PC-9 (cell line): ENCODE measurements around the gene SLC49A4. TPM values are rescaled to one million over a fixed set of nuclear protein-coding genes. Genes with fewer than 3 reads are reported as not detected.

Experiments used
- BruUV-seq: library from RNA; stranded (reverse); fragments of 400-500 nt; replicated peaks from 2 replicates; lab custom pipeline; 2021; lab: Mats Ljungman, UMichigan
- CTCF ChIA-PET: fragments of 300-600 bp; sonication (Branson Sonifier 250); formaldehyde crosslinking; loops from one replicate; lab custom pipeline; 2022; ENCODE audit warnings: antibody characterized with exemption; lab: Charles Lee
- POLR2A ChIA-PET: fragments of 300-600 bp; sonication (Branson Sonifier 250); formaldehyde crosslinking; loops from one replicate; lab custom pipeline; 2022; ENCODE audit warnings: antibody characterized with exemption; ENCODE audit not compliant: unreplicated experiment; lab: Charles Lee
- DNase-seq, 2 experiments: peaks; one replicate each; pipeline versions ENCODE4 v3.0.0 to v3.0.0-alpha.2; 2015 to 2022; ENCODE audit warnings: mixed read lengths in 1 of 2
- H2AFZ ChIP-seq: fragments of 200-600 bp; sonication (generic); 2 replicates; pipeline ENCODE4 v1.8.1; 2017; ENCODE audit warnings: antibody characterized with exemption
- H3F3A ChIP-seq: fragments of 200-600 bp; sonication (generic); 2 replicates; pipeline ENCODE4 v1.8.1; 2017; ENCODE audit warnings: antibody characterized with exemption, mild to moderate bottlenecking, low read depth; ENCODE audit not compliant: insufficient read depth
- H3K27ac ChIP-seq: fragments of 200-600 bp; sonication (generic); 2 replicates; pipeline ENCODE4 v1.6.1; 2016; ENCODE audit warnings: mixed run types
- H3K27me3 ChIP-seq: fragments of 200-600 bp; sonication (generic); 2 replicates; pipeline ENCODE4 v1.6.1; 2016; ENCODE audit warnings: low read depth, mixed run types; ENCODE audit not compliant: insufficient read depth
- H3K36me3 ChIP-seq: fragments of 200-600 bp; sonication (generic); 2 replicates; pipeline ENCODE4 v1.6.1; 2016; ENCODE audit warnings: low read depth, mixed run types
- H3K4me1 ChIP-seq: fragments of 200-600 bp; sonication (generic); replicated peaks from 2 replicates; pipeline ENCODE4 v1.6.1; 2016; ENCODE audit warnings: mixed run types; ENCODE audit not compliant: insufficient read depth
- H3K4me2 ChIP-seq: fragments of 200-600 bp; sonication (generic); 2 replicates; pipeline ENCODE4 v1.6.1; 2017; ENCODE audit warnings: mixed run types
- H3K4me3 ChIP-seq: fragments of 200-600 bp; sonication (generic); 2 replicates; pipeline ENCODE4 v1.6.1; 2016; ENCODE audit warnings: mixed run types
- H3K79me2 ChIP-seq: fragments of 200-600 bp; sonication (generic); 2 replicates; pipeline ENCODE4 v1.6.1; 2017; ENCODE audit warnings: low read depth, mixed run types
- H3K9me2 ChIP-seq: fragments of 200-600 bp; sonication (generic); 2 replicates; pipeline ENCODE4 v1.8.1; 2017; ENCODE audit warnings: mild to moderate bottlenecking; ENCODE audit not compliant: insufficient read depth
- H3K9me3 ChIP-seq: fragments of 200-600 bp; sonication (generic); 2 replicates; pipeline ENCODE4 v1.8.1; 2016; ENCODE audit warnings: low read depth; ENCODE audit not compliant: insufficient read depth
- H4K20me1 ChIP-seq: fragments of 200-600 bp; sonication (generic); 2 replicates; pipeline ENCODE4 v1.8.1; 2017; ENCODE audit not compliant: insufficient read depth
- EZH2 ChIP-seq: fragments of 200-600 bp; sonication (generic); IDR thresholded peaks from 2 replicates; pipeline ENCODE4 v1.8.0; 2017; ENCODE audit warnings: antibody characterized with exemption, low read depth
- intact Hi-C: fragments of 100-400 bp; cut with micrococcal nuclease; formaldehyde crosslinking; loops from one replicate; pipeline ENCODE4 v1.10.0; 2022; ENCODE audit not compliant: unreplicated experiment
- total RNA-seq: library from RNA; stranded (reverse); gene quantifications from 2 replicates; pipeline ENCODE4 v1.2.3, GENCODE V29; 2021
- TF ChIP-seq, protein P1 (sequence below): fragments of 200-600 bp; sonication (generic); conservative IDR thresholded peaks from 2 replicates; pipeline ENCODE4 v1.6.1; 2017; ENCODE audit warnings: mixed run types, antibody characterized with exemption, mild to moderate bottlenecking, moderate library complexity

The SLC49A4 gene
- total RNA-seq, 1 experiment from 2014 or later: 24.0 TPM

DNA sequence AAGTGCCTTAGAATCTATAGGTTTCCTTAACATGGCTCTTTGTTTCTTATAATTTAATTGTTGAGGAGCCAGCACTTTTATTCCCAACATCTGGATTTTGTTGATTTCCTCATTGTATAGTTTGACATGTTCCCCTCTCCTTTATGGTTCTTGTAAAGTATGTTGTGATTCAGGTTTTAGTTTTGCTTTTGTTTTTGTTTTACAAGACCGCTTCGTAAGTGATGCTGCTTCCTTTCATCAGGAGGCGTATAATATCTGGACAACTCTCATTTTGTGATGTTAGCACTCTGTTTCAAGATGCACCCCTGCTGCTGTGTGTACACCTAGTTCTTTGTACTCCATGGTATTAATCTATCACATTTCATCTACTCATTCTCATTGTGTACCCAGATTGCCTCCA lies 48.7 kb downstream of the SLC49A4 start:
- H3K4me3 ChIP-seq: no peak overlapping the region
- H3K9me3 ChIP-seq: no peaks in the 10 kb centered on the region
- no peaks in the 10 kb centered on the region for H3K27me3 ChIP-seq
- H3K4me2 ChIP-seq: no peak overlapping the region
- H3F3A ChIP-seq: no peaks in the 10 kb centered on the region
- ChIA-PET POLR2A (no interaction called here), CTCF (no interaction called here)
- no peaks in the 10 kb centered on the region for H3K36me3 ChIP-seq
- intact Hi-C loops: no loop called here
- no peaks in the 10 kb centered on the region for H3K4me1 ChIP-seq
- DNase-seq: no peak
- TF ChIP-seq EZH2: no peak
- no peaks in the 10 kb centered on the region for H3K79me2 ChIP-seq
- no peak overlapping the region for H3K27ac ChIP-seq
- H2AFZ ChIP-seq: no peak overlapping the region
- H4K20me1 ChIP-seq: no peaks in the 10 kb centered on the region
- BruUV-seq: no TSS peak
- no peaks in the 10 kb centered on the region for H3K9me2 ChIP-seq

DNA sequence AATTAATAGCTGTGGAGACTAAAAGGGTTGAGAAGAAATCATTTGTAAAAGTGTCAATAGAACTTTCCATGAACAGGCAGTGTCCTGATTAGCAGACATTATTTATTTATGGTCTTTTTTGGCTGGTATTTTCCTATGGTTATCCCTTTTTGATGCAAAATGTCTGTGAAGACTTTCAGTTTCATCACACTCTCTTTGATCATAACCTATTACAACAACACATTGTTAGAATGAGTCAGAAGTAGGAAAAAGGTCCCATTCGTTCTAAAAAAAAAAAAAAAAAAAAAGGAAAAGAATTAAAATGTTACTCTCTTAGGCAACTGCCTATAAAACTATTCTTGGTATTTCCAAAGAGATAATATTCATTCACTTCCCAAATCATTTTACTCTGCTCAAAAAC lies 62.1 kb downstream of the SLC49A4 start:
- H3K4me1 ChIP-seq: peaks cover 19% of the 10 kb centered on the region
- H3K27me3 ChIP-seq: no peaks in the 10 kb centered on the region
- POLR2A ChIA-PET: no interaction called here
- H3K9me2 ChIP-seq: no peaks in the 10 kb centered on the region
- no peaks in the 10 kb centered on the region for H3K36me3 ChIP-seq
- H3K4me2 ChIP-seq: peak overlapping the region; percentile 24; the same call in 1 of the 2 replicates
- TF ChIP-seq EZH2: no peak
- TF ChIP-seq, protein P1, sequence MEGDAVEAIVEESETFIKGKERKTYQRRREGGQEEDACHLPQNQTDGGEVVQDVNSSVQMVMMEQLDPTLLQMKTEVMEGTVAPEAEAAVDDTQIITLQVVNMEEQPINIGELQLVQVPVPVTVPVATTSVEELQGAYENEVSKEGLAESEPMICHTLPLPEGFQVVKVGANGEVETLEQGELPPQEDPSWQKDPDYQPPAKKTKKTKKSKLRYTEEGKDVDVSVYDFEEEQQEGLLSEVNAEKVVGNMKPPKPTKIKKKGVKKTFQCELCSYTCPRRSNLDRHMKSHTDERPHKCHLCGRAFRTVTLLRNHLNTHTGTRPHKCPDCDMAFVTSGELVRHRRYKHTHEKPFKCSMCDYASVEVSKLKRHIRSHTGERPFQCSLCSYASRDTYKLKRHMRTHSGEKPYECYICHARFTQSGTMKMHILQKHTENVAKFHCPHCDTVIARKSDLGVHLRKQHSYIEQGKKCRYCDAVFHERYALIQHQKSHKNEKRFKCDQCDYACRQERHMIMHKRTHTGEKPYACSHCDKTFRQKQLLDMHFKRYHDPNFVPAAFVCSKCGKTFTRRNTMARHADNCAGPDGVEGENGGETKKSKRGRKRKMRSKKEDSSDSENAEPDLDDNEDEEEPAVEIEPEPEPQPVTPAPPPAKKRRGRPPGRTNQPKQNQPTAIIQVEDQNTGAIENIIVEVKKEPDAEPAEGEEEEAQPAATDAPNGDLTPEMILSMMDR: no peak
- peaks cover 4% of the 10 kb centered on the region; the same call in 1 of the 2 replicates for H3F3A ChIP-seq
- DNase-seq: peak in 1 of 2 experiments; percentile 57
- H3K4me3 ChIP-seq: no peak overlapping the region
- intact Hi-C loops: loop anchor here (5.0 kb wide), 1 partner anchor 400 kb away; no protein-coding TSS in a partner anchor
- H3K27ac ChIP-seq: peak overlapping the region; percentile 64
- CTCF ChIA-PET: interaction anchor here (0.6 to 0.7 kb wide), 2 partner anchors 97 to 170 kb away, joined by 4 to 6 read pairs; partner anchors contain the start of gene SEMA5B
- no peaks in the 10 kb centered on the region for H3K79me2 ChIP-seq
- no peak overlapping the region for H2AFZ ChIP-seq
- BruUV-seq: no TSS peak
- no peaks in the 10 kb centered on the region for H4K20me1 ChIP-seq
- H3K9me3 ChIP-seq: no peaks in the 10 kb centered on the region

DNA sequence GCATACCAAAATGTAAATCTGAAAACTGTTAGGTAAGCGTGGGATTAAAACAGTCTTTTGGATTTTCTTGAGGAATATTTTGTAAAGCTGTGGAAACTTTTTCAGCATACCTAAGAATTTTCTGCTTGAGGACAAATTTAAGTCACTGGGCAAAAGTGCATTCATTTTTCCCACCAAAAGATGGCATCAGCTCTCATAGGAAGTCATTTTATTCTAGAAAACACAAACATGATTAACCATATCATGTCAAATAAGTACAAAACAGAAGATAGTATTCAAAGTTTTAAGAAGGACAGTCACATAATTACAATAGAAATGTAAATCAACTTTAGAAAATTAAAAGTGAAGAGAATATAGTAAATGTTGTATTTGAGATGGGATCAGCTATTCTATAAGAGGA lies 63.5 kb downstream of the SLC49A4 start:
- peaks cover 19% of the 10 kb centered on the region for H3K4me1 ChIP-seq
- no peak overlapping the region for H3K4me2 ChIP-seq
- H4K20me1 ChIP-seq: no peaks in the 10 kb centered on the region
- BruUV-seq: no TSS peak
- no peak for DNase-seq
- no peaks in the 10 kb centered on the region for H3K9me3 ChIP-seq
- H2AFZ ChIP-seq: no peak overlapping the region
- TF ChIP-seq, protein P1: peak; percentile 49; the same call in 1 of the 2 replicates
- TF ChIP-seq EZH2: no peak
- no peaks in the 10 kb centered on the region for H3K9me2 ChIP-seq
- no peaks in the 10 kb centered on the region for H3K27me3 ChIP-seq
- H3K4me3 ChIP-seq: no peak overlapping the region
- 0 out of 2 replicates have a peak overlapping the region, but pooled peaks have one; percentile 64 for H3K27ac ChIP-seq
- POLR2A ChIA-PET: interaction anchor here (0.6 kb wide), 1 partner anchor 120 kb away, joined by 3 read pairs; no protein-coding TSS in a partner anchor
- intact Hi-C loops: loop anchor here (2.0 to 5.0 kb wide), 3 partner anchors 84 to 399 kb away; no protein-coding TSS in a partner anchor
- H3K79me2 ChIP-seq: no peaks in the 10 kb centered on the region
- H3K36me3 ChIP-seq: no peaks in the 10 kb centered on the region
- H3F3A ChIP-seq: peaks cover 4% of the 10 kb centered on the region; the same call in 1 of the 2 replicates
- CTCF ChIA-PET: no interaction called here
